ENCODE measurements around the gene KDM5B.

Gene KDM5B

DNA sequence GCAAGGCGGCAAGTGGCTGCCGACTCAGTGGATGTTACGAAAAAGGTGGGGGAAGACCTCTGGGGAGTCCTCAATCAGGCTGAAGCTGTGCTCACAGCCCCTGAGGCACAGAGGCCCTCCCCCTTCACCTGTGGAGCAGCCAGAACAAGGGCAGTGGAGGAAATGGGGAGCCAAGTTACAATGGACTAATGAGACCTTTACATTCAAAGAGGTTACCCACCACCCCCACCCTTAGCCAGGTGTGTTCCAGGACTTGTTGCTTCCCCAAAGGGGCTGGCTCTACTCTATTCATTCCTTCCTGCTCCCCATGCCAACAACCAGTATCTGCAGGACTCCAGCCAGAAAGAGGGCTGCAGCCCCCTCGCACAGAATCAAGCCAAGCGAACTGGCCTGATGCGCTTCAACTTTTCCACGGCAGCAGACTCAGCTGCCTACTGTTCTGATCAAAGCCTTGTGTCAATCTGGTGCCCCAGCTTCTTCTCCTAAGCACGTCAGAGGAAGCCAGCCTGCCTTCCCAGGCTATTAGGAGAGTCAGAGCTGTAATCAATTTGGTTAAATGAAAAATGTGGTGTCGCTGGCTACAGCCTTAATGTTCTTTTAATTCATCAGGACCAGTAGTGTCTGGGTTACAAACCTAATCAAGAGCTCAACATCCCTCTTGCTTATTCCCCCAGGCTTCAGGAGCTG, 96.1 kb downstream of the KDM5B start:
- DNase-seq (ENCODE audit: low read depth in 2 of 2), result no peak

DNA sequence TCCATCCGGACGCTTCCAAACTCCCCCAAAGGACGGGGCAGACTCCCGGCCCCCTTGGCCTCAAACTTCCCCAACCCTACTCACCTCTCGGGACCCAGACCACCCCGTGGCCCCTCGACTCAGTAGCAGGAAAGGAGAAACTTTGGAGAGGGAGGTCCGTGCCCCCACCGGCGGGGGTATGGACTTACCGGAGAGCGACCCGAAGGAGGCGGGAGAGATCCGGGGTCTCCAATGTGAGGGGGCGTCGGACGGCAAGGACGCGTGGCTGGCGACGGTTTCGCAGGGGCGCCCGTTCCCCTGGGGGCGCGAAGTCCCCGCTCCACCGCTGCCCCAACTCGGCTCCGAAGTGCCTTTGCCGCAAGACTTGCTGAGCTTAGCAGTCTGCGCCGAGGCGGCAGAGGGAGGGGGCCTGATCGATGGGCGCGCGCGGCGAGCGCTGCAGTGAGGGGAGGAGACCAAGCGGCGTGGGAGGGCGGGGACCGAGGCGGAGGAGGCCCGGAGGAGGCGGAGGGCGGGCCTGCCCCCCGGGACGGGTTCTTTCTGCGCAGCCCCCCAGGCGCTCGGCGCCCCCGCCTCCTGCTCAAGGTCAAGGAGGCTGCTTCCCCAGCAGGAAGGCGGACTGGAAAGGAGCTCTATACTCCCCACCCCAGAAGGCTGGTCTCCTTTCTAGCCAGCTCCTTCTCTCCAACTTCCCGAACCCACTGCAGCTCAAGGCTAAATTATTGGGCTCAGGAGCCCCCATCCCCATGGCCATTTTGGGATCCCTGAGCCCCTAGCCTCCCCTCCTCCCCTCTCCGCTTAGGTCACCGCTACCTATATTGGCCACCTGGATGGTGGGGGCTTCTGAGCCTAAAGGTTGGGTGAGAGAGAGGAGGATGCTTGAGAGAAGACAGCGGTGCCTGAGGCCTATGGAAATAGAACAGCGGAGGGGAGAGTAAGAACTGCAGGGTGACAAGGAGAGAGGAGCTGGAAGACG, 97.9 kb downstream of the KDM5B start, which contains the start of gene SYT2:
Gene SYT2 (minus strand): TSS at position 385 of the 976 bp plus-strand sequence. CDS start 104,682 bp downstream, outside the sequence.
- no peak for DNase-seq (ENCODE audit: low read depth in 2 of 2)

DNA sequence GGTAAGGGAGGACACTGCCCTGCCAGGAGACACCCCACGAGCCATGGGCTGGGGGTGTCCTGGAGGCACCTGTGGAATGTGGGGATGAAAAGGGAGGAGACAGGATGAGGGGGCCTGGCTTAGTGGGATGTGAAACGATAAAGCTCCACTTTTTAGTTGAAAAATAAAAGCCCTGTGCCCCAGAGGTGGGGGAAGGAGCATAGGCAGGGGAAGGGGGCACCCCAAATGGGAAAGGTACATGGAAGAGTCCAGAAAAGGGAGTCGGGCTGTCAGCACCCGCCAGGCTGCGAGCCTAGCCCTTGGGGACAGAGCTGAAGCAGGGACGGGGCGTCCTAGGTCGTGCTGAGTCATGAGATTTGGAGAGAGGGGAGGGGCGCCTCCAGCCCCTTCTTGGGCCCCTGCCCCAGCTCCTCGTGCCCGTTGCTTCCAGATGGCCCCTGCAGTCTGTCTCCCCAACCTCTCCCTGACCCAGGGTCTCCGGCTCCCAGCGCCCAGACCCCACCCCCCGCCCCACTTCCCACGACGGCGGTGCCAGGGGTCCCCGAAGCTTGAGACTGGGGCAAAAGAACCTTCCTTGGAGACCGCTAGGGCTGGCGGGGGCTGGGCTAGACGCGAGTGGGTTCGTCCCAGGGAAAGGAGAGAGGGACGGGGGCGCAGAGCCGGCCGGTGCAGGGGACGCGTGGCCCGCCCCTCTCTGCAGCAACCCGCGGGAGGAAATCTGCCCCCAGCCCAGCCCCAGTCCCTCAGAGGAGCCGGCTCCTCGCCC, 98.8 kb downstream of the KDM5B start:
- DNase-seq (ENCODE audit: low read depth in 2 of 2), result no peak

DNA sequence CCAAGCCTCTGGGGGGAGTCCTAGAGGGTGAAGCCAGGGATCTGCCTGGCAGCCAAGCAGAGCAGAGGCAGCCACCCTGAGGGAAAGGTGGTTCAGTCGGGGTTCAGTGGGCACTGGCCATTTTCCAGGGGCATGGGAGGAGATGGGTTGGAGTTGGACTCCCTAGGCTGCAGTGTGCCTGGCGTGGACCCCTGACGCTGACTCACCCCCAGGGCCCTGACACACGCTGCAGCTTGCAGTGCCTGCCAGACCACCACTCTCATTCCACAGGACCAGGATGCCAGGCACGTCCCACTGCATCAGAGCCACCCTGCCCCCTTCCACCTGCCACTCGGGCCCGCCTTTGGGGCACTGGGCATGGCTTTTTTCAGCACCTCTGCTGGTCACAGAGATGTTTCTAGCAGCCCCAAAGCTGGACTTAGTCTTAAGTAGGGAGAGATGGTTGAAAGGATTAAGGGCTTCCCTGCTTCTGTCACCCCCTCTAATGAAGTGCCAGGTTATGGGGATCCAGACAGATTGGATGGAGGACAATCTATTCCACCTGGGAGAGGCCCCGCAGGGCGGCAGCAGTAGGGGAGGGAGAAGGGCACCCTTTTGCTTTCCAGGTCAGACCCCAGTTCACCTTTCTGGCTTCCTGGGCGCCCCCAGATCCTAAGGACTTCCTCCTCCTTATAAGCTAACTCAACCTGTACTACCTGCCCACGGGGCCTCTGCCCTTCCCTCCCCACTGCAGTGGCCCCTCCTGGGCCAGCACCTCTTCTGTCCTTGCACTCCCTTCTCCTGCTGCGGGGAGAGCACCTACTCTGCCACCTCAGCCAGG, 99.6 kb downstream of the KDM5B start:
- no peak for DNase-seq (ENCODE audit: low read depth in 2 of 2)

DNA sequence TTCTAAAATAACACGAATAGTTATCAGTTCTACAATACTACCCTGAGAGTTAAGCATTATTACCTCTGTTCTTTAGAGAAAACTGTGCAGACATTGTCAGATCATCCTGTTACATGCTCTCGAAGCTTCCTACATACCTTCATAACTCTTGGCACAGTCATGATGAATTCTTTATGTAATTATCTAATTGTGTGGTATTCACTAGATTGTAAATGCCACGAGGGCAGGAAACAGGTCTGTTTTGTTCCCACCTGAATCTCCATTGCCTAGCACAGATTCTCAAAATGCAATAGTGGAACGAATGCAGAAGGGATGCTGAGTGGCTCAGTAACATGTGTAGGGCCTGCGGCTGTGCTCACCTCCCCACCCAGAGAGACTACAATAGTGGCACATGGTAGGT, 101.4 kb downstream of the KDM5B start:
- DNase-seq (ENCODE audit: low read depth in 2 of 2), result no peak

DNA sequence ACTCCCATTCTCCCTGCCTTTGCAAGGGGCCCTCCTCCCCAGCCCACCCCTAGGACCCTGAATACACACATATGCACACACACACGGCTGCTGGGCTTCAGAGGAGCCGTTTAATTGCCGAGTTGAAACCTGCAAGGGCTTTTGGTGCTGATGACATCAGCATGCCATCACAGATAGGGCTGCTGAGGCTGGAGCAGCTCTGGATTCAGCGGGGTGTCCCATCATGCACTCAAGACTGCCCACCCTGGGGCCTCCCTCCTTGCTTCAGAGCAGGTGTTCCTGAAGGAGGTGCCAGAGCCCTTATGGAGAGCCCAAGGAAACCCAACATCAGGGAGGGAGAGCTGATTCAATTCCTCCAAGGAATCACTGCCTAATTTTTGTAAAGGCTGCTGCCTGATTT, 103.6 kb downstream of the KDM5B start:
- DNase-seq (ENCODE audit: low read depth in 2 of 2), result no peak

DNA sequence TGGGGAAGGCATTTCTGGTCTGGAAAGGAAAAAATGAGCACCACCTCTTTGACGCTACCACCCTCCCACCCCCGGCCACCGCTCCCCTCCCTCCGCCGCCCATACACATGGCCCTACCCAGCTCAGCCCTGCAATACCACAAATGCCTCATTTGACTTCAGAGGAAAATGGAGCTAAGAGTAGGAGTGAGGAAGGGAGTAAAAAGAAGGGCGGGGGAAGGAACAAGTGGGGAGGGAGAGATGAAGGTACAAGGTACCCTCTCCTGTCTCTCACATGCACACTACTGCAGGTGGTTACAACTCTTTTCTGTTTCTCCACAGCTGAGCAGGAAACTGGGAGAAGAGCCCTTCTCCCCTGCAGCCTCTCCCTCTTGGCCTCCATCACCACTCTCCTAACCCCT, 105.0 kb downstream of the KDM5B start:
- no peak for DNase-seq (ENCODE audit: low read depth in 2 of 2)

DNA sequence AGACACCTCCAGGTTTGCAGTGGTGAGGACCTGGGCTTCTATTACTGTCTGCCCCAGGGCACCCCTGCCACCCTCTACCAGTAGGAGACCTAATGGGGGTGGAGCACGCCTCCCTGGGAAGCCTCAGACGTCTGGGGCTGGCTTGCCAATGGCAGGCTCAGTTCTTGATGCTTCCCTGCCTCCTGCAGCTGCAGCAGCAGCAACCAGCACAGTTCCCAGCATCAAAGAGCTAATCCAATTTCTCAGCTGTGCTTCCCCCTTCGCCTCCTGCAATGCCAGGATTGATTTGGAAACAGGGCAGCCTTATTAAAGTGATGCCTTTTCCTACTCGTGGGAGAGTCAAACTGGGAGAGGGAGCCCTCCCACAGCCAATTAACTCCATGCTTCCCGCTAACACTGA, 106.1 kb downstream of the KDM5B start:
- no peak for DNase-seq (ENCODE audit: low read depth in 2 of 2)

DNA sequence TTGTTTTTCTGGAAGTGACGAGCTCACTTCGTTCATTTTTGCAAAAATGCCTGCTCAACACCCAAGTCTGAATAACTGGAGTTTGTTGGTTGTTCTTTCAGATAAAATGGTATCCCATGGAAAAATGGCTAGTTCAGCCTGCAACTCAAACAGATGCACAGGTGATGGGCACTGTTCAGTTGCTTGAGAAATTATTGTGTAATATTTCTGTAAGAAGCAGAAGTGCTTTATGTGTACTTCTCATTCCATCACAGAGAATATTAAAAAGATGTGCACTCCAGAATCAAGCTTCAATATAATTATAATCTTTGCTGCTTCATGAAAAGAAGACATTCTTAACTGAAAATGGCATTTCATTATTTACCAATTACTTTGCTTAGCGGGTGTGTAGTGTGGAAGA, 107.0 kb downstream of the KDM5B start:
- no peak for DNase-seq (ENCODE audit: low read depth in 2 of 2)

DNA sequence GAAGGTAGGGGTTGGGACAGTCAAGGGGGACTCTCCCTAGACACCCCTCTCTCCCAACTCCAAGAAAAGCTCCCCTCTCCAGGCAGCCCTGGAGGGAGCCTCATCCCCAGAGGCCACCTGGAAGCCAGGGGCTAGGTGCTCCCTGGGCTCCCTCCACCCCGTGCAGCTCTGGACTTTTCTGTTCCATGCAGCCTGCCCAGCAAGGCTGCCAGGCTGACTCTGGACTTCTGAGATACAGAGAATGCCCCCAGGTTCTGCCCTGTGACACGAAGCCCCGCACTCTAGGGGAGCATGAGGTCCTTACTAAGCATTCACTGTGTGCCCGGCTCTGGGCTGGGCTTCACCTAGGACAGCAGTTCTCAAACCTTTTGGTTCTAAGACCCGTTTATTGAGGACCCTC, 108.2 kb downstream of the KDM5B start:
- DNase-seq (ENCODE audit: low read depth in 2 of 2), result no peak

DNA sequence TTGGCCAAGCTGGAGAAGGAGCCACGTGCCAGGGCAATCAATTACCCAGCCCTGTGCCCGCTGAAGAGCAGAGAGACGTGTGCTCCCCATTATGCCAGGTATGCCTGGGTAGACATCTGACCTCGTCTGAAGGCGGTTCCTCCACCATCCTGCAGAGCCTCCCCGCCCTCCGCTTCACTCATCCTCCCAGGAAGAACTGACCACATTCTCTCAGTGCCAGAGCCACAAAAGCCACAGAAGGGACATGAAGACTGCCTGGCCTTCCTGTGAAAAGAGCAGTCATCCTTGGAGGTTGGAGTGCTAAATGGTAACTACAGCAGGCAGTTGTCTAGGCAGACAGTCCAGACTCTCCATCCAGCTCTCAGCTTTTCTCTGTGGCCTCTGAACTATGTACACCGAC, 109.9 kb downstream of the KDM5B start:
- DNase-seq (ENCODE audit: low read depth in 2 of 2), result no peak

DNA sequence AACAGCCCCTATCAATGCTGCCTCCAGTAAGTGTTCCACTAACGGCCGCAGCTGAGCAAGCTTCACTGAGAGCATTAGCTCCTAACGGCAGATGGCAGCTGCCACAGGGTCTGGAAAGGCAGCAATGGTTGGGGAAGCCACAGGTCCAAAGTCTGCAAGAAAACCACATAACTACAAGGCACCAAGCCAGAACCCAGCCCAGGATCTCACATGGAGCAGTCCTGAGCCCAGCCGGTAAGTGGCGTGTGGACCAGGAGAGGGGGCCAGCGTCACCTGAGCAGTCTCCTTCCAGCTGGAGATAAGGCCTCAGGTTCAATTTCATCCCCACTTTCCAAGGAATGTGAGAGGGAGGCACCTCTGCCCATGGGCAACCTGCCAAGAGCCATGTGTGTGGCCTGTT, 111.2 kb downstream of the KDM5B start:
- no peak for DNase-seq (ENCODE audit: low read depth in 2 of 2)

DNA sequence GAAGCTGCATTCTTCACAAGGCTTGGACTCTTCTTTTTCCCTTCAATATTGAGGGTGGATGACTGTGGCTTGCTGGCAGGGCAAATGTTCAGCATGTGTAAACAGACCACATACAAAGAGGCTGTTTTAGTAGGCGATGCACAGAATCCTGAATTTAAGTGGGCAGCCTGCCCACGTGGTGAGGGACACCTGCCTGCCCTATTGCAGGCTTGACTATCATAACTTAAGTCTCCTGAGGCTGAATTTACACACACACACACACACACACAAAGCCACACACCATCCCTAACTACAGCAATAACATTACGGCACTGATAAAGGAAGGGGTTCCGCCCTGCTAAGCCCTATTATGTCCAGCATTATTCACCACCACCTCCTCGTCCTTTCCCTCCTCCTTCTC, 113.9 kb downstream of the KDM5B start:
- DNase-seq (ENCODE audit: low read depth in 2 of 2), result no peak

DNA sequence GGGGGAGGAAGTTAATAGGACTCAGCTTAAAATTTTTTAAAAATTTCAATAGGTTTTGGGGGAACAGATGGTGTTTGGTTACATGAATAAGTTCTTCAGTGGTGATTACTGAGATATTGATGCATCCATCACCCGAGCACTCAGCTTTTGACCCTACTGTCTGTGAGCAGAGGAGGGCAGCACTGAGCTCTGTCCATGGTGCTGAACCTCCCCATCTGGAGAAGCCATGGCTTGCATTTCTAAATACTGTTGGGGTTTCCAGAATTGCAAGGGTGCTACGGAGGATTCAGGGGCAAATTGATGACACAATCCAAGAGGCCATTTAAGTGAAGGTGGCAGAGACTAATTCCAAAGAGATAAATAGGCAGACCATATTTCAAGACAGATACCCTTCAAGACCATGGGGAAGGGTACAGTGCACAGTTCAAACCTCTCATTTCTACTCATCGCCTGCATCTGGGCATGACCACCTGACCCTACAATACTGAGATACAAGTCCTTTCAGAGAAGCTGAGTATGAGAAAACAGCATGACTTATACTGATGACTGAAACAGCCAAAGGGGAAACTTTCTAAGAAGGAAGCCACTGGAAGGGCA, 115.2 kb downstream of the KDM5B start:
- DNase-seq (ENCODE audit: low read depth in 2 of 2), result peak; percentile 17 to 53

DNA sequence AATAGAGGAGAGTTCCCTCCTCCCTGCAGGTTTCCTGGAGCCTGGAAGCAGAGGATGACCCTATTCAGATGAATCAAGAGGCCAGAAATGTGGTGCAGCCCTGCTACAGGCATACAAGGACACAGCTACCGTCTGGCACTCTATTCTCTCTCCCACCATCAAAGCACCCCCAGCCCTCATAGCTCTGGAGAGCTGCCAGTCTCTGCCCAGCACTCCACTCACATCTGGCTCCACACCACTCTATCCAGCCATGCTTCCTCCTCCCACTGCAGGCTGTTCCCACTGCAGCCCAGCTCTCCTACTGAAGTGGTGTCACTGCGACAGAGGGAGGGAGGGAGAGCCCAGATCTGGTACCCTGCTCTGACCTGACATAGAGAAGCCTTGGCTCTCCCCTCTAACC, 116.4 kb downstream of the KDM5B start:
- no peak for DNase-seq (ENCODE audit: low read depth in 2 of 2)

DNA sequence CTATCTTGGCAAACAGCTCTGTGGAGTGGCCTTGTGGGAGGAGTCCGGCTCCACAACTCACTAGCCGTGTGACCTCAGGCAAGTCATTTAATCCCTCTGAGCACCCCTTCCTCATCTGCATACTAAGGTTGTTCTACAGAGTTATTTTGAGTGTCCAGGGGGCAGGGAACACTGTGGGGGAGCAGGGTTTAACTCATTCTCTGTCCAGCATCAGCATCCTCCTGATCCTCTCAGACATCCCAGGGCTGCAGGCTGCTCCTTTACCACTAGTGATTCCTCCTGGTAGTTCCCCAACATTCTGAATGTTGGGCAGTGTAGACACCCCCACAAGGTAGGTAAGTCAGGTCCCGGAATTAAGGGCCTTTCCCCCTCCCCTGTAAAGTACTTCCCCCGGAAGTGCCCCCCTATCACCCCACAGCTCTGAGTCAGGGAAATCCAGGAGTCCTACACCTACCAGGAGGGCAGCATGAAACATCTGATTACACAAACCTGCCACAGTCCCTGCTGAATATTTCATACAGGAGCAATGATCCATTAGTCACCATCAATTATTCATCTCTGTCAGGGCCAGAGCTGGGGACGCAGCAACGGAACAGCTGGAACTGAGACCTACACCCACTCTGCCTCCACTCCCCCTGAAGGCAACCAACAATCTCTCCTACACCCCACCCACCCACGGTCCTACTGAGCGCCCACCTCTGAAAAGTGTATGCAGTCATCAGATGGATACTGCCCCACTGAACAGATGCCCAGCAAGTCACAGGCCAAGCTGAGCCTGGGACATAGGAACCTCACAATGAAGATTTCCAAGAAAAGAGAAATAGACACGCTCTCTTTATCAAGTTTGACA, 118.5 kb downstream of the KDM5B start:
- no peak for DNase-seq (ENCODE audit: low read depth in 2 of 2)

DNA sequence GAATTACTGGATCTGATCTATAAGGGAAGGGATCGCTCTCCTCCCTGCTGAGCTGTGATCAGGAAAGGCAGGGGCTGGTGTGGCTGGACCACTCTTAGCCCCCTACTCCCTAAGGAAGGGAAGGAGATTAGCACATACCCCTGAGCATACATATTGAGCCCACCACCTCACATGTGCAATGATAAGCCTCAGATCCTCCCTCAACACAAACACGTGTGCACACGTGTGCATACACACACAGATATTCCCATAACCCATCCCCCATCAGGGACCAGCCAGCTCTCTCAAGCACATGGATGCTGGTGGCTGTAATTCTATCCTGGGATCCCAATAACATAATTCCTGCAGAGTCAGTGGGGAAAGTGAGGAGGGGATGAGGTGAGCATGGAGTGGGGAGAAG, 119.1 kb downstream of the KDM5B start:
- no peak for DNase-seq (ENCODE audit: low read depth in 2 of 2)

DNA sequence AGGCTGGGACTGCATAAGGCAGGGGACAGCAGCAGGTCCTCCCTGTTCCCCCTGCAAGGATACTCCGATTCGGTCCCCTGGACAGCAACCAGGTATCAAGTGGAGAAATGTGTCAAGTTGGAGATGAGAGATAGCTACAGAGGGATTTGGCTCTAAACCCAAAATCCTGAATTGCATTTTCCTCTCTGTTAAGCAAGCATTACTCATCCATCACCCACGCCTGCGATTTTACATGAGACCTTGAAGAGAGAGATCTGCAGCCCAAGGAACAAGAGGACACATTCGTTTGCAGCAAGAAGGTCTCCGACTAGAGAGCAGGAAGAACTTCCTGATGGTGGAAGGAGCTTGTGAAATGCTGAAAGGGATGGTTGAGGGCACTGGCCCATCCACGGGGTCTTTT, 119.8 kb downstream of the KDM5B start:
- no peak for DNase-seq (ENCODE audit: low read depth in 2 of 2)

DNA sequence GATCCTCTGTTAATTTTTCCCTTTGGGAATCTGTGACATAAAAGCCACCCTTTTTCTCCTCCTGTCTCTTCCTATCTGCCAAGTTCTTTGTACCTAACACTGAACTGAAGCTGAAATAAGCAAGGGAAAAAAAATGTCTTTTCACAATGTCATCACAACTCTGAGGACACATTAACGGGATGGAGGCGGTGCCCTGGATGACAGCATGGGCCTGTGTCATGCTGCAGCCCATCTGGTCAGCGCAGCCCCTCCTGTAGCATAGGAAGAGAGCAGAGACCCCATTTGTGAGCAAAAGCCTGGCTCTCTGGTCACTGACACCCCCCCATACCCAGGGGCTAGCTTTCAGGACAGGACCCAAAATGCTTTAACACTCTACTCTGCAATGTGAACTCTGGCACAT, 120.4 kb downstream of the KDM5B start:
- DNase-seq (ENCODE audit: low read depth in 2 of 2), result no peak

DNA sequence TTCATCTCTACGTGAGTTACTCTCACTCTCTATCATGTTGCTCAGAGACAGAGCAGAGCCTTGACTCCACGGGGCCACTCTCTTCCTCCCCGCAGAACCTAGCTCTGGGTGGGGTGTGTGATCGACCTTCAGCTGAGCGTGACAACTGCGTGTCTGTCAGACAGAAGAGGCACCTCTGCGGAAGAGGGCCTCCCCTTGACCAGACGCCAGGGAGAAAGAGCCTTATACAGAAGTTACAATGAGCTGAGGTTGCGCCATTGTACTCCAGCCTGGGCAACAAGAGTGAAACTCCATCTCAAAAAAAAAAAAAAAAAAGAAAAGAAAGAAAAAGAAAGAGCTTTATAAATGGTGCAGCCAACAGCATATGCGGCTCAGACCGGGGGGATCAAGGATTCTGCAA, 120.9 kb downstream of the KDM5B start:
- DNase-seq (ENCODE audit: low read depth in 2 of 2), result no peak
